IPS DF 6.9 (cell line): ENCODE measurements around the gene CERCAM.

Source experiments
- DNase-seq: peaks from one replicate; pipeline ENCODE4 v3.0.0-alpha.2; 2013; ENCODE audit warnings: low read depth, low spot score
- H3K27ac ChIP-seq: one replicate; pipeline ENCODE4 v1.5.1; 2013; ENCODE audit warnings: low read length, control low read depth
- H3K27me3 ChIP-seq: 2 replicates; pipeline ENCODE4 v1.6.1; 2013; ENCODE audit warnings: mild to moderate bottlenecking, low read length; ENCODE audit not compliant: control insufficient read depth, insufficient read depth
- H3K36me3 ChIP-seq: 2 replicates; pipeline ENCODE4 v1.6.1; 2013; ENCODE audit warnings: low read length; ENCODE audit not compliant: control insufficient read depth, insufficient read depth
- H3K4me1 ChIP-seq: 2 replicates; pipeline ENCODE4 v1.6.1; 2013; ENCODE audit warnings: low read length; ENCODE audit not compliant: control insufficient read depth, insufficient read depth
- H3K4me3 ChIP-seq: 2 replicates; pipeline ENCODE4 v1.5.1; 2013; ENCODE audit warnings: mild to moderate bottlenecking, low read length
- H3K9me3 ChIP-seq: 2 replicates; pipeline ENCODE4 v1.6.1; 2013; ENCODE audit warnings: low read length, inconsistent platforms; ENCODE audit not compliant: control insufficient read depth, insufficient read depth
- WGBS: extraction: QIAGEN DNeasy Blood & Tissue Kit; methylation state at CpG from one replicate; pipeline ENCODE4 v1.1.7; 2013; ENCODE audit warnings: mixed read lengths, missing lambda C conversion rate; ENCODE audit not compliant: insufficient read length, insufficient coverage; 5-methylcytosine and 5-hydroxymethylcytosine counted together

CERCAM gene

GRCh38 chr9:128484686-128485413 lies 64.2 kb downstream of the CERCAM start:
- Histone ChIP-seq H3K27me3 (no peaks in the 10 kb centered on the region), H3K36me3 (peaks cover 9% of the 10 kb centered on the region; the same call in 1 of the 2 replicates), H3K4me1 (no peaks in the 10 kb centered on the region), H3K4me3 (no peak overlapping the region), H3K9me3 (no peaks in the 10 kb centered on the region), H3K27ac (no peak overlapping the region)
- DNase-seq, result no peak
- WGBS, result 100% methylated on average over 1 of the region's 17 CpGs

- Histone ChIP-seq H3K36me3 (peaks cover 9% of the 10 kb centered on the region; the same call in 1 of the 2 replicates), H3K27me3 (no peaks in the 10 kb centered on the region), H3K4me3 (no peak overlapping the region), H3K27ac (no peak overlapping the region), H3K4me1 (no peaks in the 10 kb centered on the region), H3K9me3 (no peaks in the 10 kb centered on the region)
- no CpG with 5 or more reads among the region's 7 CpGs for WGBS
- DNase-seq, result no peak
Measured at GRCh38 chr9:128485414-128485855, 64.8 kb downstream of the CERCAM start.

GRCh38 chr9:128486201-128486600 lies 65.5 kb downstream of the CERCAM start:
- no peaks in the 10 kb centered on the region for H3K4me1 ChIP-seq
- H3K4me3 ChIP-seq, result no peak overlapping the region
- no peak overlapping the region for H3K27ac ChIP-seq
- H3K9me3 ChIP-seq, result no peaks in the 10 kb centered on the region
- H3K36me3 ChIP-seq, result peaks cover 9% of the 10 kb centered on the region; the same call in 1 of the 2 replicates
- DNase-seq, result no peak
- no peaks in the 10 kb centered on the region for H3K27me3 ChIP-seq
